Left cardiac atrium (tissue), 4 donors: ENCODE results near the gene NRCAM. TPM values are rescaled to one million over a fixed set of nuclear protein-coding genes. Genes with fewer than 3 reads are reported as not detected.
"Not testable (repeated sequence)": the region's sequence is repeated elsewhere in the genome, so short reads cannot be mapped to it uniquely, and the experiment has no call there.

ENCODE experiments used
- ATAC-seq, 2 donors: fragments of 200-7000 bp; cut with Tn5 transposase; one replicate each; pipeline ENCODE4 v1.9.1; 2020; ENCODE audit warnings: mild to moderate bottlenecking in 2 of 2, moderate library complexity in 2 of 2
- DNase-seq: peaks from one replicate; pipeline ENCODE4 v3.0.0-alpha.2; 2020
- intact Hi-C, 2 donors: fragments of 100-400 bp; cut with DNase I; formaldehyde crosslinking; loops; one replicate each; pipeline versions ENCODE4 v1.14.1 to v1.15.1; 2022 to 2023
- total RNA-seq, 2 donors: library from RNA; stranded (reverse); fragmentation: NEBNext Ultra II Directional; extraction: Animal tissue kit (Norgen Biotek cat#: 25700); gene quantifications; one replicate each; pipeline ENCODE4 v1.2.1, GENCODE V29; 2021
- donor health status: DM: no; HTN: yes; CAD: no.
- donor health status: DM: no; HTN: yes; CAD: no; lungs with severe emphysema.
- donor health status: DM: yes; HTN: yes; CAD: no.
- donor health status: Dilated cardiomyopathy.

NRCAM gene
- total RNA-seq, 2 donors from 2014 or later: 0.47 to 3.4 TPM

GRCh38 chr7:108370616-108371015 lies 85.6 kb downstream of the NRCAM start:
- intact Hi-C loops: no loop called here
- no peak for ATAC-seq
- no peak for DNase-seq

- DNase-seq (no peak), ATAC-seq (no peak)
- intact Hi-C loops: no loop called here
Observed at GRCh38 chr7:108368466-108368865, 87.8 kb downstream of the NRCAM start.

GRCh38 chr7:108367946-108368345 lies 88.3 kb downstream of the NRCAM start:
- DNase-seq (no peak), ATAC-seq (no peak)
- intact Hi-C loops: no loop called here

GRCh38 chr7:108367314-108367713 lies 88.9 kb downstream of the NRCAM start:
- intact Hi-C loops: no loop called here
- DNase-seq (no peak), ATAC-seq (no peak)

GRCh38 chr7:108363659-108364058 lies 92.6 kb downstream of the NRCAM start:
- DNase-seq (no peak), ATAC-seq (no peak)
- intact Hi-C loops: no loop called here

GRCh38 chr7:108360058-108360800 lies 96.0 kb downstream of the NRCAM start:
- intact Hi-C loops: no loop called here
- DNase-seq (no peak), ATAC-seq (no peak)

- DNase-seq (no peak), ATAC-seq (no peak)
- intact Hi-C loops: loop anchor here in 1 of 2 donors (10.0 kb wide), 1 partner anchor 94 kb away; no protein-coding TSS in a partner anchor
Observed at GRCh38 chr7:108358553-108358952, 97.7 kb downstream of the NRCAM start.

GRCh38 chr7:108351729-108352131 lies 104.5 kb downstream of the NRCAM start:
- no peak for ATAC-seq
- DNase-seq: no peak
- intact Hi-C loops: loop anchor here in 1 of 2 donors (10.0 kb wide), 1 partner anchor 87 kb away; no protein-coding TSS in a partner anchor

- ATAC-seq (peak in 1 of 2 donors; percentile 68), DNase-seq (no peak)
- intact Hi-C loops: no loop called here
Observed at GRCh38 chr7:108348913-108349312, 107.3 kb downstream of the NRCAM start.

GRCh38 chr7:108347616-108348015 lies 108.6 kb downstream of the NRCAM start:
- intact Hi-C loops: no loop called here
- ATAC-seq (peak in 1 of 2 donors; percentile 38), DNase-seq (no peak)

GRCh38 chr7:108345710-108346336 lies 110.4 kb downstream of the NRCAM start:
- intact Hi-C loops: no loop called here
- ATAC-seq (no peak), DNase-seq (no peak)

- intact Hi-C loops: no loop called here
Observed at GRCh38 chr7:108340856-108341411, 115.3 kb downstream of the NRCAM start.

GRCh38 chr7:108340406-108340805 lies 115.8 kb downstream of the NRCAM start:
- ATAC-seq, intact Hi-C loops, DNase-seq: not testable (repeated sequence)

More at GRCh38 chr7:108340856-108341411, 115.3 kb downstream of the NRCAM start:
- no peak for ATAC-seq
- no peak for DNase-seq

- ATAC-seq: no peak
- peak; percentile 36 for DNase-seq
- intact Hi-C loops: no loop called here
Observed at GRCh38 chr7:108335269-108335918, 120.8 kb downstream of the NRCAM start.

GRCh38 chr7:108332937-108333336 lies 123.3 kb downstream of the NRCAM start:
- ATAC-seq (no peak), DNase-seq (no peak)
- intact Hi-C loops: no loop called here

- intact Hi-C loops: no loop called here
- DNase-seq: no peak
- ATAC-seq: no peak
Observed at GRCh38 chr7:108331971-108332370, 124.3 kb downstream of the NRCAM start.

- DNase-seq (no peak), ATAC-seq (no peak)
- intact Hi-C loops: no loop called here
Observed at GRCh38 chr7:108330227-108330626, 126.0 kb downstream of the NRCAM start.

- no peak for ATAC-seq
- no peak for DNase-seq
- intact Hi-C loops: no loop called here
Observed at GRCh38 chr7:108329514-108329913, 126.7 kb downstream of the NRCAM start.

- ATAC-seq (no peak), DNase-seq (no peak)
- intact Hi-C loops: no loop called here
Observed at GRCh38 chr7:108328174-108328651, 128.0 kb downstream of the NRCAM start.

GRCh38 chr7:108327353-108327752 lies 128.9 kb downstream of the NRCAM start:
- DNase-seq: no peak
- intact Hi-C loops: no loop called here
- ATAC-seq: no peak
